AG08395 (cell line): ENCODE measurements around the gene CIAO3.

ENCODE experiments used
- DNase-seq: peaks from one replicate; pipeline ENCODE4 v3.0.0; 2012; ENCODE audit warnings: mixed read lengths, low spot score

The CIAO3 gene

DNA sequence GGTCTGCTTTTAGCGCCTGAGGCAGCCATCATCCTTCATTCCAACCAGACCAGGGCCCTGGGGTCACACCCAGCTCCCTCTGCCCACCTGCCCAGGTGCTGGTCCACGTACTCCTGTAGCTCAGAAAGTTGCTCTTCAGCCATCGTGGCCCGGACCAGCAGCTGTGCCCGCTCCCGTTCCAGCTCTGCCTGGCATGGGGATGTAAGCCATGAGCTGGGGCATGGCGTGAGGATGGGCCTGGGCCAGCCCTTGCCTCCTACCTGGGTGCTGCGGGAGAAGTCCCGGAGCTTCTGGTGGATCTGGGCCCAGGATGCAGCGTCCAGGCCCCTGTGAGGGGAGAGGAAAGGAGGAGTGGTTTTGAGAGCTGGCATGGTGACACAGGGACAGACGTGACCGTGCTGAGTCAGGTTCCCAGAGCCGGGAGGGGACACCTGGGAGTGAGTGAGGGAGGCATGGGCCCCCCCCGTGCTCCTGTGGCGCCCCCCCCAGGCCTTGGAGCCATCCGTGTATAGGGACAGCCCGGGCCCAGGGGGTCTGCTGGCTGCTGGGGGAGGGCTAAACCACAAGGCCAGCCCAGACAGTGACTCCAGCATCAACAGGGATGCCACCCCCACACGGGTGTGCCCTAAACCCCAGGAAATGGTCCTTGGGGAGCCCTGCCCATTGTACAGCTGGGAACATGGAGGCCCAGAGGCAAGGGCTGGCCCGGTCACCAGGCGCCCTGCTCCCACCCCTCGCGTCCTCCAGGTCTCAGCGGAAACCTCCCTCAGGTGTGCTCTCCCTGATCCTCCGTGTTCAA, 17.8 kb downstream of the CIAO3 start:
- DNase-seq = no peak

DNA sequence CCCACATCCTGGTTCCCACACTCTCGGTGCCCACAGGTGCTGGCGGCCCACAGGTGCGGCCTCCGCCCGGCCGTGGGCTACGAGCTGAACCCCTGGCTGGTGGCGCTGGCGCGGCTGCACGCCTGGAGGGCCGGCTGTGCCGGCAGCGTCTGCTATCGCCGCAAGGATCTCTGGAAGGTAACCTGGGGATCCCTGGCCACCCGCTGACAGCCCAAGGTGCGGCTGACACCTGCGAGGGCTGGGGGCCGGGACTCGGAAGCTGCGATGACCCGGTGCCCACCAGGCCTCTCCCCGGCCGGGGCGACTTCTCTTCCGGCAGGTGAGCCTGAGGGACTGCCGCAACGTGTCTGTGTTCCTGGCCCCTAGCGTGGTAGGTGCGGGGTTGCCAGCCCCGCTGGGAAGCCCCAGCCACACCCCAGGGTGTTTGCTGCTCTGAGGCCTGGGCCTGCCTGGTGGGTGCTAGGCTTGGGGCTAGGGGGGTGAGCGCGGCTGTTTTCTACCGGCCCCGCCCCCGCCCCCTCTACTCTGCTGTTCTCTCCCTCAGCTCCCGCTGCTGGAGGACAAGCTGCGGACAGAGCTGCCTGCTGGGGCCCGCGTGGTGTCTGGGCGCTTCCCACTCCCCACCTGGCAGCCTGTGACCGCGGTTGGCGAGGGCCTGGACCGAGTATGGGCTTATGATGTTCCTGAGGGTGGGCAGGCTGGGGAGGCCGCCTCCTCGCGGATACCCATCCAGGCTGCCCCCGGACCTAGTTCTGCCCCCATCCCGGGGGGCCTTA, 18.8 kb downstream of the CIAO3 start:
- DNase-seq = no peak

DNA sequence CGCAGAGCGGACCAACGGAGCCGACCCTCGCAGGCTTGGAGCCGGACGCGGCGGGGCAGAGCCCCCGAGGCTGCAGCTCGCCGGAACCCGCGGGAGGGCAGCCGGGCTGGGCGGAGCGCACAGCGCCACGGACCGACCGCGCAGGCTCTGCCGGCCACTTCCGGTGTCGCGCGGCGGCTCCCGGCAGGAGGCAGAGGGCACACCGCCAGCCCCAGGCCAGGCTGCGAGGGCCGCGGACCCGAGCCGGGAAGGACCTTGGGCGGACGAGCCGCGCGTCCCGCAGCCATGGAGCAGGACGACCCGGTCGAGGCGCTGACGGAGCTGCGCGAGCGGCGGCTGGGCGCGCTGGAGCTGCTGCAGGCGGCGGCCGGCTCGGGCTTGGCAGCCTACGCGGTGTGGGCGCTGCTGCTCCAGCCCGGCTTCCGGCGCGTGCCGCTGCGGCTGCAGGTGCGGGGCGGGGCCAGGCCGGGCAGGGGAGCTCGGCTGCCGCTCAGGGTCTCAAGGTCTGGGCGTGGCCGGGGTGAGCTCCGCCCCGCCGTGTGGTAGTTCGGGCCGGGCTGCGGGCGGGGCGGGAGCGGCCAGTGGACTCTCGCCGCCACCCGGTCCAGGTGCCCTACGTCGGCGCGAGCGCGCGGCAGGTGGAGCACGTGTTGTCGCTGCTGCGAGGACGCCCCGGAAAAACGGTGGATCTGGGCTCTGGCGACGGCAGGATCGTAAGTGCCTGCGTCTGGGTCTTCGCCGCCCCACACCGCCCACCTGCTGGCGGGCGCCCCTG, 19.6 kb downstream of the CIAO3 start, which contains the start of gene ANTKMT:
TSS of gene ANTKMT (plus strand) at position 157 of the 775 bp plus-strand sequence. CDS start at position 286, 129 bp downstream.
- peak; percentile 86 for DNase-seq

DNA sequence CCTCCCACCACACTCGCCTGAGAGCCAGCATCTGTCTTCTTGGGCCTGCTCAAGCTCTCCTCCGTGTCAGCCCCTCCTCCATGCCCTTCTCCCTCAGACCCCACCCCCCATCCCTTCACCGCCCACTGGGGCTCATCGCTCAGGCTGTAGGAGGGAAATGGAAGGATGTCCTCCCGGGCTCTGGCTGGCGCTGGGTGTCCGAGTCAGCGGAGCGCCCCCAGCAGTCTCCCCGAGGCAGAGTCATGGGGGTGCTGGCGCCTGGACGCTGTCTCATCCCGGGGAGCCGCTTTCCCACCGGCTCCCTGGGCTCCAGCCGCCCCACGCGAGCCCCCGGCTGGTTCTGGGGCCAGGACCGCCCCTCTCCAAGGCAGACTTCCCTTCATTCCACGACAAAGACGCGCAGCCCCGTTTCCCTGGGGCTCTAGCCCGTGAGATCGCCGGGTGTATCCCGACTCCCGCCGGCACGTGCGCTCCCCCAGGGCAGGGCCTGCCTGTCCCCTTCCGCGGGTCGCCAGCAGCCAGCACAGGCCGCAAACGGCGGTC, 20.3 kb downstream of the CIAO3 start:
- DNase-seq = peak; percentile 61

DNA sequence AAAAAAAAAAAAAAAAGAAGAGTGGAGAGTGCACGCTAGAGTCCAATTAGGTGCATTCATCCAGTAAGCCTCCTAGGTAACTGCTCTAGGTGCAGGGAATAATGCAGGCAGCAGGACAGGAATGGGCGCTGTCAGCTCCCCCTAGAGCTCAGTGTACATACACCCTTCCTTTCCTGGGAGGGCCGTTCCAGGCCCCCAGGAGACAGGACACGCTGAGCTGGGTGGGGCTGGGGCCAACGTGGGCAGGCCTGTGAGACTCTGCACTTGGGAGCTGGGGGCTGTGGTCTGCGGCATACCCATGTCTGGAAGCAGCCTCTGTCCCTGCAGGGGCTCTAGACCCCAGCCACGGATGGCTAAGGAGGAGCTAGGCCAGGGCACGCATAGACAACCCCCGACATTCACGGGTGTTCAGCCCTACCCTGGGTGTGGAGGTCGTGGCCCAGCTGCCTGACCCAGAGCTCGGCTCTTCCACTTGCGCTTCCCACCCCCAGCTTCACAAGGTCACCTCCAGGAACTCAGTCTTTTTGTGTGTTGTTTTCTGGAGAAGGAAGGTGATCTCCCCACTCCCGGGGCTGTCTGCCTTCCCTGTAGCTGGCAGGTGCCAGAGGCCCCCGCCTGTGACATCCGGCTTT, 20.9 kb downstream of the CIAO3 start:
- DNase-seq = no peak

DNA sequence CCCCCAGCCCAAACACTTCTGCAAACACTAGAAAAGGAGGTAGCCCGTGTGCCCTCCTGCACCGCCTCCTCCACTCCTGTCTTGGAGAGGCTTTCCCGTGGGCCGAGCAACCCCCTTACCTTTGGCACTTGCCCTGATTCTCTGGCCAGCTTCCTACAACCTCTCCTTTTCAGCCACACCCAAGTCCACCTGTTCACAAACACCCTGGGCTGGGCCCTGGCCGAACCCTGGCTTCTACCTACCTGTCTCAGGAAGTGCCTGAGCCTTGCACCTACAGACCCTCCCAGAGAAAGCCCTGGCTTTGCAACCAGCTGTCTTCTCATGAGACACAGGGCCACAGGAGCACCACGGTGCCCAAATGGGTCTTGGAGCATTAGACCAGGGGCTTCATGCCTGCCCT, 21.9 kb downstream of the CIAO3 start:
- no peak for DNase-seq

DNA sequence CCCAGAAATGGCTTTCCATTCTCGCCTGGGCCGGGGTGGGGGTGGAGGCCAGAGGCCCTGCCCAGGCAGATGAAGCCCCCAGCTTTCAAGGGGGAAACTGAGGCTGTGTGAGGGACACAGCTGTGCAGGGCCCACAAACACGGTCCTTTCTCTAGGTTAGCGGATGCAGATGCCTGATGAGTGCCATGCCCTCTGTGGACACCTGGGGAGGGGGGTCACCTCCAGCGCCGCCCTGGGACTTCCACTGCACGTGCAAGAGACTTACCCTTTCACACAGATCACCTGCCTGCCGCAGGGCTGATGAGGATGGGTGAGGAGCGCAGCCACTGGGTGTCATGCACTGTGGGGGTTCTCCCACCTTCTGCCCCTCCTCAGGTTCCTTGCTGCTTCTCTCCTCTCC, 22.4 kb downstream of the CIAO3 start:
- DNase-seq = no peak

DNA sequence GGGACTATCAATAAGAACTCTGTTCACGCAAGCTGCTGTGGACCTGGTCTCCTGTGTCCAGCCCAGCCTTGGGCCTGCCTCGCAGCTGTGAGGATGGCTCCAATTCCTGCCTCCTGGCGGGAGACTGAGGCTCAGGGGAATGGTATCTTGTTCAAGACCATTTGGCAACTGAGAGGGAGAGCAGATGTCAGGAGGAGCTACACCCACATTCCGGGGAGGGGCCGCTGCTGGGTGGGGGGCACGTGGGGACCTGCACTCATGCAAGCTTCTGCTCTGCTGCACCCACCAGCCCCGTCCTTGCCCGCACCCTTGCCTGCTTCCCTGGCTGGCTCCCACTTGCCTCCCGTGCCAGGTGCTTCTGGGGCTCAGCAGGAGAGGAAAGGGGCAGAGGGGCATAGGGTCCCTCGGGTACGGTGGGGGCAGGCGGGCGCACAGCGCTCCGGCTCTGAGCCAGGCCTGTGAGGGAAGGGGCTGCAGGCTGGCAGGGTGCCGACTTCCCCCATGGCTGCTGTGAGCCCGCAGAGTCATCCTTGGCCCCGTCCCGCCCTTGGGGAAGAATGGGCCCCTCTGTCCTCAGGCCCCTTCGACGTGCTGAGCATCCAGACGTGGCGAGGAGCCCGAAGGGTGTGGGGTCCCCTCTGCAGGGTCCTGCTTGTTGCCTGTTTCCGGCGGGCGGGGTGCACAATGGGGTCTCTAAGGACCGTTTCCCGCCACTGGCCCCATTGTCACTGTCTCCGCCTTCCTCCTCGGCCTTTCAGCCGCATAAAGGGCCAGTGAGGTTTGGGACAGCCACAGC, 23.1 kb downstream of the CIAO3 start:
- no peak for DNase-seq

DNA sequence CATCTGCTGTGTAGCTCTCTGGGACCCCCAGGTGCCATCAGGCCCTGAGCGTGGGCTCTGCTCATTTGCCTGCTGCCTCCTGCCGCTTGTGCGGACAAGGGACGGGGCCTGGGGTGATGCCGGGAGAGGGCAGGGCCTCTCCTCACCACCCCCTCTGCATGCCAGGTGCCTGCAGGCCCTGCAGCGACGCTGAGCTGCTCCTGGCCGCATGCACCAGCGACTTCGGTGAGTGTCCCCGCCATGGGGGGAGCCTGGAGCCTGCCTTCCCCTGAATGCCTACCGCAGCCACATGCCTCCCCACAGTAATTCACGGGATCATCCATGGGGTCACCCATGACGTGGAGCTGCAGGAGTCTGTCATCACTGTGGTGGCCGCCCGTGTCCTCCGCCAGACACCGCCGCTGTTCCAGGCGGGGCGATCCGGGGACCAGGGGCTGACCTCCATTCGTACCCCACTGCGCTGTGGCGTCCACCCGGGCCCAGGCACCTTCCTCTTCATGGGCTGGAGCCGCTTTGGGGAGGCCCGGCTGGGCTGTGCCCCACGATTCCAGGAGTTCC, 23.9 kb downstream of the CIAO3 start:
- no peak for DNase-seq

DNA sequence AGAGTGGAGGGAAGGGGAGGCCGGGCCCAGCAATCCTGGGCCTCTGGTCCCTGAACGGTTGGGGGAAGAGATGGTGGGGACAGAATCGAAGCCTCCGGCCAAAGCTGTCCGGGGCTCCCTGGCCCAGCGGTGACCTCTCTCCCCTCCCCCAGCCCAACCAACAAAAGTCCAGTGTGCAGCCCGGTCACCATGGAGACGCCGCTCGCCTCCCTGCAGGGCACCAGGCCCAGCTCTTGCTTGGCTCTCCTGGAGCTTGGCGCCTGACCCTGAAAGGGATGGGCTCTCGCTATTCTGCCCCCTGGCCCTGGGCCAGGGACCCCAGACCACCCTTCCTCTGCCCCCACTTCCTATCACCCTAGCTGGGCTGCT, 24.6 kb downstream of the CIAO3 start:
- peak; percentile 55 for DNase-seq

DNA sequence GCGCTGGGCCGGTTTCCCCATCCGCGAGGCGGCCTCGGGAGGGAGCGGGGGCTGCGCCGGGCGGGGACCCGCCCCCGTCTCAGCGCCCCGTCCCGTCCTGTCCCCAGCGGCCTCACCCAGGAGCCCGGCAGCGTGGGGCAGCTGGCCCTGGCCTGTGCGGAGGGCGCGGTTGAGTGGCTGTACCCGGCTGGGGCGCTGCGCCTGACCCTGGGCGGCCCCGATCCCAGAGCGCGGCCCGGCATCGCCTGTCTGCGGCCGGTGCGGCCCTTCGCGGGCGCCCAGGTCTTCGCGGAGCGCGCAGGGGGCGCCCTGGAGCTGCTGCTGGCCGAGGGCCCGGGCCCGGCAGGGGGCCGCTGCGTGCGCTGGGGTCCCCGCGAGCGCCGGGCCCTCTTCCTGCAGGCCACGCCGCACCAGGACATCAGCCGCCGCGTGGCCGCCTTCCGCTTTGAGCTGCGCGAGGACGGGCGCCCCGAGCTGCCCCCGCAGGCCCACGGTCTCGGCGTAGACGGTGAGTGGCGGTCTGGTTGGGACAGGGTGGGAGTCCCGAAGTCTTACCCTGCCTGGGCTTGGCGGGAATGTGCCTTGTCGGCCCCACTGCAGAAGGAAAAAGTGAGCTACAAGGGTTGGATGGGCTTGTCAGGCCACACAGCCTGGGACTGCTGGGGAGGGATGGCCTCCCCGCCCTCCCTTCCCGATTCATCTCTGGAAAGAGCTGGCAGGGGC, 25.2 kb downstream of the CIAO3 start:
- DNase-seq = no peak

DNA sequence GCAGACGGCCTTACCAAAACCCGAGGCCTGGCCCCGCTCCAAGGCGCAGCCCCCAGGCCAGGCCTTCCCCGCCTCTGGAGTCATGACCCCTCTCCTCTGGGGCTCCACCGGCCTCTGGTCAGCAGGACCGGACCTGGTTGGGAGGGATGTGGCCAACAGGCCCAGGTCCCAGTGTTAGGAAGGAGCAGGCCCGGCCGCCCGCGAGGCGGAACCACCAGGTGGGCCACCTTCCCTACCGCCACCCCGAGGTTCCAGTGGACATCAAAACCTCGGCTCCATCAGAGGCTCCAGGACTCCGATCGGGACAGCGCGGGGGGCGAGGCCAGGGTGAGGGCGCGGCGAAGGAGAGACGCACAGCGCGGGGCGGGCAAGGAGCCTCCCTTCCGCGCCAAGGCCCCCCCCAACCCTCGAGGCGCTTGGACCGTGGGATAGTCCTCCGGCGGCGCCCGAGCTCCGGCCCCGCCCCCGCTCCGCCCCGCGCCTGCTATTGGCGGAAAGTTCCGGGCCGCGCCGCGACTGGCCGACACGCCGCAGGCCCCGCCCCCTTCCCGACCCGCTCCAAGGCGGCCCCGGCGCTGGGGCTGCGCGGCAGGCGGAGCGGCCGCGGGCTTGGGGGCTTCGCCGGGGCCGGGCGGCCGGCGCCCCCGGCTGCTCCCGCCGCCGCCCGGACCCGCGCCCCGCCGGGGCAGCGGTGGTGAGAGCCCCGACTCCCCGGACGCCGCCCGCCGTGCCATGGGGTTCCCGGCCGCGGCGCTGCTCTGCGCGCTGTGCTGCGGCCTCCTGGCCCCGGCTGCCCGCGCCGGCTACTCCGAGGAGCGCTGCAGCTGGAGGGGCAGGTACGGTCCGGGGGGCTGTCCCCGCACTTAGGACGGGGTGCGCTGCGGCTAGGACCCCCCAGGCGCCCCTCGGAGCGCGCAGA, 26.0 kb downstream of the CIAO3 start, which contains the start of gene METRN:
TSS of gene METRN (plus strand) at position 561 of the 919 bp plus-strand sequence. CDS start at position 733, 172 bp downstream.
- peak; percentile 95 for DNase-seq

DNA sequence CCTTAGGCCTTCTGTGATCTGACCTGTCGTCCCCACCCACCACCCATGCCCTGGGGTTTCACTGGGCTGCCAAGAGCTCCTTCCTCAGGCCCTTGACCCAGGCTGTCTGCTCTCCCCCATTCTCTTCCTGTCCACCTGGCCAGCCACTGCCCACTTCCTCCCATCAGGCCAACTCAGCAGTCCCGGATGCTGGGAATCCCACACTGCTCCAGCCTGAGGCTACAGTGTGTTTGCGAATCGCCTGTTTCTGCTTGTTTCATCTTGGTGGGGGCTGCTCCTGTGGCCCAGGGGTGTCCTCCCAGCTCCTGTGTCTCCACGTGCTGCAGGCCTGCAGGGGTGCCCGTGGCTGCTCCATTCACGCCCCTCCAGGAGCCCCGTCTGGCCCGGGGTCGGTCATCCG, 26.7 kb downstream of the CIAO3 start:
- DNase-seq = no peak

DNA sequence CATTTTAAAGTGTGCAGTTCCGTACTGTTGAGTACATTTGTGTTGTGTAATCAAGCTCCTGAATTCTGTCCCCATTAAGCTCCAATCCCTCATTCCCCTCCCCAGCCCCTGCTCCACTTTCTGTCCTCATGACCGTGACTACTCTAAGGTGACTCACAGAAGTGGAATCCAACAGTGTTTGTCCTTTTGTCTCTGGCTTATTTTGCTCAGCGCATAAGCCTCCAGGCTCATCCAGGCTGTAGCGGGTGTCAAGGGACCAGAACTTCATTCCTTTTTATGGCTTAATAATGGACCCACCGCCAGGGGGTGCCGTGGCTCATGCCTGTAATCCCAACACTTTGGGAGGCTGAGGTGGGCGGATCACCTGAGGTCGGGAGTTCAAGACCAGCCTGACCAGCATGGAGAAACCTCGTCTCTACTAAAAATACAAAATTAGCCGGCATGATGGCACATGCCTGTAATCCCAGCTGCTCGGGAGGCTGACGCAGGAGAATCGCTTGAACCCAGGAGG, 28.0 kb downstream of the CIAO3 start:
- peak; percentile 87 for DNase-seq

DNA sequence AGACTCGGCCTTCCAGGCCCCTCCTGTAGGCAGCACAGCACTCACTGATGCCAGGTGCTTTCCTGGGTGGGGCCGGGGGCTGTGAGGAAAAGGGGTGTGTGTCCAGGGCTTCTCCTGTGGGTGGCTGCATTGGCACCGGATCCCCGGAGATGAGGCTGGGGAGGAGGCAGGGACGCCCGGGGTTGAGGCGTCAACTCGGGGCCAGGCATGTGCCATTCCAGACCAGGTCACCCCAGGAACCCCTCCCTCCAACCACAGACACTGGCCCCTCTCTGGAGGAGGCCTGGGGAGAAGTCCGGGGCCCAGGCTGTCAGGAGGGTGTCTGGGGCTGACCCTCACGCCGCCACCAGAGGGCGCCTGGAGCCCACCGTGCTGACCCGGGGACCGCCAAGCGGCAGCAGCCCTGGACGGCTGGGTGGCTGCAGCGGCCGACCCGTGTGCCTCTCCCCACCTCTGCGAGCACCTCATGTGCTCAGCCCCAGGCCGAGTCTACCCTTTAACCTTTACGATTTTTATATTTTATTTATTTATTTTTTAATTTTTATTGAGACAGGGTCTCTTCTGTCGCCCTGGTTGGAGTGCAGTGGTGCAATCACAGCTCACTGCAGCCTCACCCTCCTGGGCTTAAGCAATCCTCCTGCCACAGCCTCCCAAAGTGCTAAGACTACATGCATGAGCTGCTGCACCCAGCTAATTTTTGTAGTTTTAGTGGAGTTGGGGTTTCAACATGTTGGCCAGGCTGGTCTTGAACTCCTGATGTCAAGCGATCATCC, 29.1 kb downstream of the CIAO3 start:
- DNase-seq = peak; percentile 90

DNA sequence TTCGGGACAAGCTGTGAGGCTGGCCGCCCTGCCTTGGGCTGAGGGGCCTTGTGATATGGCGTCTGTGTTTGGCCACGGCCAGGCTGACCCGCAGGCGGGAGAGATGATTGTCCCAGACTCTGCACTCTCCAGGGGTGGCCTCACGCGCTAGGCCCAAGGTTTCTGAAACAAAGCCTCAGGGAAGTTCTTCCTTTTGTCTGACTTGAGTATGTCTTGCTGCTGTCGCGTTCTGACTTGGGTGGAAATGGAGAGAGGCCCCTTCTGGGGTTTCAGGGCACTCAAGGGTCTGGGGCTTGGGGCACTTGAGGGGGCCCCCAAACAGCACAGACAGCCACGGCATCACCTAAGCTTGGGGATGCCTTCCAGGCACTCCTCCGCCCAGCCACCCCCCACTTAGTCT, 29.7 kb downstream of the CIAO3 start:
- DNase-seq = no peak

DNA sequence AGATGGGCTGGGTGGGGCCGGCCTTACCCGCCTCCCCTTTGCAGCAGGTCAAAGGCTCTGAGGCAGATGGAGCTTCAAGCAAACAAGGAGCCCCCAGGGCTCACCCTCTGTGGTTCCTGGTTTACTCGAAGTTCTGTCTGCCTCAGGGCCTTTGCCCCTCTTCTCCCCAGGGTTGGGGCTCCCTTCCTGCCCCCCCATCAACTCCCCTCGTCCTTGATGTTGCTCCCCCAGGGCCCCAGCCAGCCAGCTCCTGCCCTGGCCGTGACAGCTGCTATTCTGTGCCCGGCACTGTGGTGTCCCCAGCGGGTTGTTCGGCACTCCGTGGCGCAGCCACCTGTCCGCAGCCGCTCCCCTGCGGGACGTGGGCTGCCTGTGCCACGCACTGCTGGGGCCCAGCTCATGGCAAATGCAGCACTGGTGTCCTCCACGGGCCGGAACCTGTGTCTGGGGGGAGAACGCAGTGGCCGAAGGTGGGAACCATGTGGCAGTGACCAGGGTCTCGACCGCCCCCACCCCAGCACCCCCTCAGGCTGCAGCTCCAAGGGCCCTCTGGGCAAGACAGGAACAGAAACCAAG, 30.2 kb downstream of the CIAO3 start:
- no peak for DNase-seq
